Activated naive CD4-positive, alpha-beta T cell treated with anti-CD3 and anti-CD28 coated beads, Interleukin-2, amount 50 U/mL, for 16 hours (primary cell): ENCODE measurements around the gene PIK3IP1.
"Not testable (repeated sequence)": the region's sequence is repeated elsewhere in the genome, so short reads cannot be mapped to it uniquely, and the experiment has no call there.

Source experiments
- DNase-seq: peaks from one replicate; pipeline ENCODE4 v3.0.0-alpha.2; 2020

The PIK3IP1 gene

DNA sequence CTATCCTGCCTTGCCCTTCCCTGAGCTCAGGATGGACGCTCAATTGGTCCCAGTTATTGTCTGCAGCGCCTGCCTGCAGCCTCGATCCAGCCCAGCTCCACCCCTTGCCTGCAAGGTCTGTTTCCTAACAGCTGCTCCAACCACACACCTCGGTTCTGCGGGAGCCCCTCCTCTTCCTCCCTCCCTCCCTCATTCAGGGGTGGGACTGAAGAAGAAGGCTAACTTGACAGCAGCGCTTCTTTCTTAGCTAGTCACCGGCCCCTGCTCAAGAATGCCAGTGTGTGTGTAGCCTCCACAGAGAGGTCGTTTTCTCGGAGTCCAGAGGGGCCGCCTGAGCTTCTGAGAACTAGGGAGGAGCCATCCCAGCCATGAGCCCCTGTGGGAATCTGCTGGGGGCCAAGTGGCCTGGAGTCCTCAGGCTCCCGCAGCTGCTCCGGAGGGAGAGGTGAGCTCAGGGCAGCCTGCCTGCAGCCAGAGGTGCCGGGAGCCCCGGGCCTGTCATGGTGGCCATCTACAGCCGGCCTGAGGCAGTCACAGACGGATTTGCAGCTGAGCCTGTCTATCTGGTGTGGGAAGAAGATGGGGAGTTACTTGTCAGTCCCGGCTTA is 44.0 kb downstream of the PIK3IP1 start:
- peak; percentile 66 for DNase-seq

DNA sequence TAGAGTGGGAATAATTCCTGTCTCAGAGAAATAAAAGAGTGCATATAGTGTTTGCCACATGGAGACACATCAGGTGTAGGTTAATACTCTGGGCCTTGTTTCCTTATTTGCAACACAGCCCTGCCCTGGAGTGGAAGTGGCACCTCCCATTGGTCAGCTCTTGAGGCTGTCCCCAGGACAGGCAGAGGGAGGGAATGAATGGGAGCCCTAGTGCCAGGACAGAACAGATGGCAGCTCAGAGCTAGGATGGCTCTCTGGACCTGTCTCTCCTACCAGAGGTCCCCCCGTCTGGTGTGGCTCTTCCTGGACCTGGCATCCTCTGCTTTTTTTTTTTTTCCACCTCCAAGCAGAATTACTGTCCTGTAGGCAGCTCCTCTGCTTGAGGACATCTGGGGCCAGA is 44.6 kb downstream of the PIK3IP1 start:
- no peak for DNase-seq

DNA sequence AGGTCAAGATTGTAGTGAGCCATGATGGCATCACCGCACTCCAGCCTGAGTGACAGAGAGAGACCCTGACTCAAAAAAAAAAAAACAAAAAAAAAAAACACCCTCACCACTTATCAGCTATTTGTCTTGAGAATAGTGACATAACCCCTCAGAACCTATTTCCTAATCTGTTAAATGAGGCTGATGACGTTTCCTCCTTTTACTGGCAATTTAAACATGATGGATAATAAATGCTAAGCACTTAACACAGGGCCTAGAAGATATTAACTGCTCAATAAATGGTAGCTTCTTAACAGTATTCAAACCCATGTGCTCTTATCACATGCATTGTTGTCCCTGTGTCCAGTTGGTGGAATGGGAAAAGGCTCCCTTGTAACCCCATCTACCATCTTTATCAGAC is 45.6 kb downstream of the PIK3IP1 start:
- no peak for DNase-seq

DNA sequence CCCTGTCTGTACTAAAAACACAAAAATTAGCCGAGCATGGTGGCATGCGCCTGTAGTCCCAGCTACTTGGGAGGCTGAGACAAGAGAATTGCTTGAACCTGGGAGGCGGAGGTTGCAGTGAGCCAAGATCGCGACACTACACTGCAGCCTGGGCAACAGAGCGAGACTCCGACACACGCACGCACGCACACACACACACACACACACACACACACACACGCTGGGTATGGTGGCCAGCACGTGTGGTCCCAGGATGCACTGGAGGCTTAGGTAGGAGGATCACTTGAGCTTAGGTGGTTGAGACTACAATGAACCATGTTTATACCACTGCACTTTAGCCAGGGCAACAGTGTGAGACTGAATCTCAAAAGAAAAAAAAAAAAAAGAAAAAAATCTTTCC is 46.3 kb downstream of the PIK3IP1 start:
- DNase-seq = not testable (repeated sequence)

DNA sequence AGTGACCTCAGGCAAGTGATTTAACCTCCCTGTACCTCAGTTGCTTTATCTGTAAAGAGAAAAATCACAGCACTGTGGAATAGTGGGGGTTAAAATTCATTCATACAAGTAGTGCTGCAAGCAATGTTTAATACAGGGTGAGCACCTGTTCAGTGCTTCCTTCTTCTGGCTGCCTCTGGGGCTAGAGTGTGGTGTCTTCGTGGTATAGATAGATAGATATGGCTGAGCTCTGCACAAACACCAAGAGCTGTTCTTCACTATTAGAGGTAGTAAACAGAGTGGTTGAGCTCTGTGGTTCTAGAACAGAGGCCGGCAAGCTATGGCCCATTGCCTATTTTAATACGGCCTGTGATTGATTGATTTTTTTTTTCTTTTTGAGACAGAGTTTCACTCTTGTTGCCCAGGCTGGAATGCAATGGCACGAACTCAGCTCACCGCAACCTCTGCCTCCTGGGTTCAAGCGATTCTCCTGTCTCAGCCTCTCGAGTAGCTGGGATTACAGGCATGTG is 47.3 kb downstream of the PIK3IP1 start:
- DNase-seq = no peak

DNA sequence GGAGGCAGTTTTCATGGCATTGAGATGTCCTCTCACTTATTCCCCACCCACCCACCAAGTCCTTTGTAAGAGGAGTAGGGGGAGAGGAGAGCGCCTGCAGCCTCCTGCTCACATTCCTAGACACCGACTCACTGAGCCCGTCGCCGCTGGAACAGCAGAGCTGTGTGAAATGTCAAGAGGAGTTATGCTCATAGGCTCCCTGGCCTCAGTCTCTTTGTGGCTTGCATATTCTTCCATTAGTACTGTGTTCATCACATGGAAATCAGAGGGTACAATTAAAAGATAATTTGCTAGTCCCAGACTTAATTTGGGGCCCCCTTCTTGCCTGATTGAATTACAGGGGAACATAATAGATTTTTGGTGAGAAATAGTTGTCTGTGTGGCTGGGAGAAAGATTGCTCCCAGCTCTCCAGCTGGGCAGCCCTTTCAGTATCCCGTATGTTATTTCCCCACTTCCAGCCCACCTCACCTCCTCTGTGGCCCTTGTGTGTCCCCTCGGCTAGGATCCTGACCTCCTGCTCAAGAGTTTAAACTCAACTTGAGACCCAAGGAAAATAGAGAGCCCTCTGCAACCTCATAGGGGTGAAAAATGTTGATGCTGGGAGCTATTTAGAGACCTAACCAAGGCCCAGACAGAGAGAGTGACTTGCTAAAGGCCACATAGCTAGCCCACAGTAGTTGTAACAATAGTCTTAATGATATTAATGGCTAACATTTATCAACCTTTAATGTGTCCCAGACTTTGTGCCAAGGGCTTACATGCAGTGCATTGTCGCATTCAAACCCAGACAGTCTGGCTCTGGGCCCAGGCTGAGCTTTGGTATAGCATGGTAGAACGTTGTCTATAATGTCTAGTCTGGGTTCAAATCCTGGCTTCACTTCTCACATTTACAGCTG is 48.0 kb downstream of the PIK3IP1 start:
- DNase-seq = no peak

DNA sequence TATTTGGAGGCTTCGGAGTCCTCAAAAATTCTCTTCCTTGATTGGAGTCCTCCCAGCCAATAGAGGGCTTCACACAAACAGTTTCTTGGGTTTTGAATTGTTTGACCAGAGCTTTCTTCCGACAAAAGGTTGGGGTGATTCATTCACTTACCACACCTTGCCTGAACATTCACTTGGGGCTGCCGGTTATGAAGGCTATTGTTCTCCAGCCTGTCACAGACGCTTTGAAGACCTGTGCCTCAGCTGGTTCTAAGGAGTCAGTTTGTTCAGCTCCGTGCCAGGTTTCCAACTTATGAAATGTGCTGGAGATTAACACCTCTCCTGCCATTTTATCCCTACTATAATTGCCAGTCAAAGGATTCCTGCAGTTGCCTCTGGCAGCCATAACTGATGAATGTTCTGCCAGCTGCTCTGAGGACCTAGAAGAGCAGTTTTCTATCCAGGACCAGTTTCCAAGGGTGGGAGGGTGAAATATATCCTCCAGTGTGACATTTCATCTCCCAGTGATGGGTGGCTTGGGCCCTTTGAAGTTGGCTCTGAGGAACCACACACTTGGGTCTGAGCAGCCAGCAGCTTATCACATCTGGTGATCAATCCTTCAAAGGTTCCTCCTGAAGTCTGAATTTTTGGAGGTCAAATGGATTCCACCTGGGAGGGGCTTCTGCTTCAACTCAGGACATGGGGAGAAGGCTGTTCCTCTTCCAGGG is 48.8 kb downstream of the PIK3IP1 start:
- no peak for DNase-seq

DNA sequence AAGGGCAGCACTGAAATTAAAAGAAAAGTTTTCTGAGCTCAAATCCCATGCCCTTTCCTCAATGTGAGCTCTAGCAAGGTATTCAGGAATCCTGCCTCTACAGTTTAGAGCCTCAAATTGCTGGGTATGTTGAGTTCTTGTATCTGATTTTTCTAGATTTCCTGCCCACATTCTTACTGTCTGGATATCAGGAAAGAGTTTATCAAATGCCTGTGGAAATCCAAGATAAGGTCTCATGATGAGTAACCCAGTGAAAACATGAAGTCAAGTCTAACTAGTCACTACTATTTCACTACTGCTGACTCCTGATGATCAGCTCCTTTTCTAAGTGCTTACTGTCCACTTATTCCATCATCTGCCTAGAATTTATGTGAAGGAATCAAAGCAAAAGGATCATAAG is 50.4 kb downstream of the PIK3IP1 start:
- no peak for DNase-seq

DNA sequence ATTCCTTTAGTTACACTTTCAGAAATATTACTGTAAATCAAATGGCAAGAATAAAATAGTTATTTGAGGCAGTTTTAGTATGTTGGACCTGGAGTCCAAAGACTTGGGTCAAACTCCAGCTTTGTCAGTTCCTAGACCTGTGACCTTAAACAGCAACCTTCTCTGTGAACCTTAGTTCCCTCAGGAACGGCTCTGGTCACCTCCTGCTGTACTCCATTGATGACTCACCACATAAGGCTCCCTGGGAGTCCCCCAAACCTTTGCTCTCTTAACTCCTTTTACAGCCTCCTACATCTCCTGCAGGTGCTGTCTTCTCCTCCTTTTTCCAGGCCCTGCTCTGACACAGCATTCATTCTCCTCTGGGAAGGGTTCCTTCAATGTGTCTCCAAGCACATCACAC is 51.1 kb downstream of the PIK3IP1 start:
- DNase-seq = no peak

DNA sequence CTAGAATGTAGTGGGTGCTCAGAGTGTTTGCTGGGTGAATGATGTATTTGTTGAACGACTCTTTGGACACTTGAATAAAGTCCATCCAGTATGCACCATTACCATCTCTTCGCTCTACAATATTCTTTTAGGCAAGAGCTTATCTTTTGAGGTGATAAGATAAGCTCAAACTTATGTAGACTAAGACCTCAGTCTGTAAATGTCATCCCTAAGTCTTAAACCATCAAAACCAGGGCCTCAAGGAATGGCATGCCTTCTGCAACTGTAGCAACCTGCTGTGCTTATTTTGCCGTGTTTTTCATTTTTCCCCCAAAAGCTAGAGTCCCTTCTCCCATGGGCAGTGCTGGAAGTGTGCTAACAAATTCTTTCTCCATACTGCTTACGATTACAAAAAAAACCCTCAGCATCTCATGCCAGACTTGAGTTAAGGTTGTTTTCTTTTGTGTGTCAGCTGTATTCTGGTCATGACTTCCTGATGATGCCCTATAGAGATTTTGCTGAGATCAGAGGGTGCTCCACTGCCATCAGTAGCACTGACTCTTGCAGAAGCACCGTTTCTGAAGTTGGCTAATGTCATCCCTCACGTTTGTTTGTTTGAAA is 52.4 kb downstream of the PIK3IP1 start:
- DNase-seq = no peak

DNA sequence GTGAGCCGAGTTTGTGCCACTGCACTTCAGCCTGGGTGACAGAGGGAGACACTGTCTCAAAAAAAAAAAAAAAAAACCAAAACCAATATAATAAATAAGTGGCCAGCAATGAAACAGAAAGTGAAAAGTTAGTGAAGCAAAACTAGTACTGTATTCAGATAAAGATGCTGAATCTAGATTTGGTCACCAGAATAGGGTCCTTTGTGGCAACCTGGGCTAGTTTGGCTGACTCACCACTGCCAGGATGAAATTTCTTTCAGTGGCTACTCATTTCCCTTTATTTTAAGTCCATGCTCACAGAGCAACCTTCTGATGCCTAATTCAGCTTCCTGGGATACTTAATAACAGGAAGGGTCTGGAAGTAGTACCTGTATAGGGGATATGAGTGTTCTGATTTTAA is 54.2 kb downstream of the PIK3IP1 start:
- no peak for DNase-seq

DNA sequence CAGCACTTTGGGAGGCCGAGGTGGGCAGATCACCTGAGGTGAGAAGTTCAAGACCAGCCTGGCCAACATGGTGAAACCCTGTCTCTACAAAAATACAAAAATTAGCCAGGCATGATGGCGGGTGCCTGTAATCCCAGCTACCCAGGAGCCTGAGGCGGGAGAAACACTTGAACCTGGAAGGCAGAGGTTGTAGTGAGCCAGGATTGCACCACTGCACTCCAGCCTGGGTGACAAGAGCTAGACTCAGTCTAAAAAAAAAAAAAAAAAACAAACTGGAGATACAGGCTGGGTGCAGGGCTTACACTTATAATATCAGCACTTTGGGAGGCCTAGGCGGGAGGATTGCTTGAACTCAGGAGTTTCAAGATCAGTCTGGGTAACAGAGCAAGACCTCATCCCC is 56.2 kb downstream of the PIK3IP1 start:
- DNase-seq = not testable (repeated sequence)

DNA sequence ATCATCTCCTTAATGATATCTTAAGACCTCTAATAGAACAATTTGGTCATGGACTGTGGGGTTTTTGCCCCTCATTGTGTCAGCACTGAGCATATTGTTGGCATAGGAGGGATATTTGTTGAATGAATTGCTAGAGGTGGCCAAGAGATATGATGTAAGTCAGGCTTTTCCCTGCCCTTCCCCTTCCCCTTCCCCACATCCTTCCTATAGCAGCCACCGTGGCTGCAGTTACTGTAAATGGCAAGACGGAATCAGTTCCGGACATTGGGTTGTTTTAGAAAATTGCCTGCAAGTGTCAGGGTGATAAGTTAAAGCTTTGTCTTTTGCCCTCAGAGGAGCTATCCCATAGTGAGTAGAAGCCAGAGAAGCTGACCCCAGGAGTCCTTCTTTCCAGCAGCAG is 57.2 kb downstream of the PIK3IP1 start:
- DNase-seq = no peak

DNA sequence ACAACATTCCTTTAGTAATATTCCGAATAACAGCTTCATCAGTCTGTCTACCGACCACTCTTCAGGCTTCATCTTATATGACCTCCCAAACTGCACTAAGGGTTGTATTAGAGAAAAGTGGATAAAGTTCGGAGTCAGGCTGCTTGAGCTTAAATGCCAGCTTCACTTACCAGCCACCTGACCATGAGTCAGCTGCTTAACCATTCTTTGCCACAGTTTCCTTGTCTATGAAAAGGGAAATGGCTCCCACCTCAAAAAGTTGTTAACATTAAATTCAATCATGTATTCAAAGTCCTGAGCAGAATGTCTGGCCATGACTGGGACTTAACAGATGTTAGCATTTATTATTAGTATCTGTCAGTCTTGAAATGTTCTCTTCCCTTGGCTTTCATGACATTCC is 59.3 kb downstream of the PIK3IP1 start:
- no peak for DNase-seq
